HEK293 (cell line): ENCODE results near the gene RETREG2.

Source experiments
- CTCF ChIA-PET: fragments of 350-600 bp; formaldehyde crosslinking; extraction: SDS; loops from one replicate; lab custom pipeline; 2021; ENCODE audit warnings: antibody characterized with exemption; lab: Yijun Ruan, JAX
- POLR2A ChIA-PET: fragments of 300-600 bp; formaldehyde crosslinking; extraction: SDS; loops from one replicate; lab custom pipeline; 2020; ENCODE audit warnings: antibody characterized with exemption, inconsistent platforms; lab: Yijun Ruan, JAX
- H3K27ac ChIP-seq: fragments of 200-500 bp; sonication (Bioruptor generic); 2 replicates; pipeline ENCODE4 v1.5.1; 2014; ENCODE audit warnings: low read depth, low read length, control low read depth, inconsistent platforms; ENCODE audit errors: extremely low read depth
- H3K36me3 ChIP-seq, 2 experiments: fragments of 200-500 bp in 1 of 2; sonication (Bioruptor generic) in 1 of 2; 1 replicate in 1 of 2; 2 replicates in 1 of 2; pipeline ENCODE4 v1.5.1; 2014 to 2017; ENCODE audit warnings: inconsistent platforms in 2 of 2, low read length in 2 of 2; ENCODE audit not compliant: control insufficient read depth in 2 of 2, insufficient read depth in 1 of 2
- H3K4me1 ChIP-seq: fragments of 200-500 bp; sonication (Bioruptor generic); 2 replicates; pipeline ENCODE4 v1.5.1; 2014; ENCODE audit warnings: mild to moderate bottlenecking, low read length, inconsistent platforms; ENCODE audit not compliant: control insufficient read depth, insufficient read depth
- H3K4me3 ChIP-seq: 2 replicates; pipeline ENCODE4 v1.5.1; 2011; ENCODE audit warnings: low read depth, mild to moderate bottlenecking, control low read depth, low read length, moderate library complexity
- H3K9me3 ChIP-seq: fragments of 200-500 bp; sonication (Bioruptor generic); 2 replicates; pipeline ENCODE4 v1.5.1; 2014; ENCODE audit warnings: low read depth, low read length, inconsistent platforms; ENCODE audit not compliant: control insufficient read depth, insufficient read depth
- FEZF1 ChIP-seq: fragments of 450-650 bp; formaldehyde crosslinking; IDR thresholded peaks from 2 replicates; pipeline ENCODE4 v1.5.1; 2016; ENCODE audit warnings: missing biosample characterization, missing genetic modification characterization
- GFI1B ChIP-seq: fragments of 450-650 bp; formaldehyde crosslinking; IDR thresholded peaks from 2 replicates; pipeline ENCODE4 v1.5.1; 2016; ENCODE audit warnings: missing biosample characterization, missing genetic modification characterization
- GLIS1 ChIP-seq: fragments of 450-650 bp; formaldehyde crosslinking; IDR thresholded peaks from 2 replicates; pipeline ENCODE4 v1.5.1; 2016; ENCODE audit warnings: missing biosample characterization, missing genetic modification characterization
- IKZF3 ChIP-seq: fragments of 450-650 bp; IDR thresholded peaks from 2 replicates; pipeline ENCODE4 v1.5.0; 2018; ENCODE audit warnings: missing biosample characterization, mild to moderate bottlenecking, missing genetic modification characterization, moderate library complexity
- TCF7L2 ChIP-seq: IDR thresholded peaks from 2 replicates; pipeline ENCODE4 v1.6.1; 2011; ENCODE audit warnings: low read depth, mild to moderate bottlenecking, inconsistent platforms, low read length, moderate library complexity, borderline replicate concordance
- TRIM28 ChIP-seq: IDR thresholded peaks from 2 replicates; pipeline ENCODE4 v1.6.1; 2011; ENCODE audit warnings: low read length, control low read depth, borderline replicate concordance
- ZBTB49 ChIP-seq: fragments of 450-650 bp; formaldehyde crosslinking; IDR thresholded peaks from 2 replicates; pipeline ENCODE4 v1.5.1; 2016; ENCODE audit warnings: missing biosample characterization, missing genetic modification characterization, low read depth
- ZEB2 ChIP-seq: fragments of 450-650 bp; formaldehyde crosslinking; IDR thresholded peaks from 2 replicates; pipeline ENCODE4 v1.5.1; 2016; ENCODE audit warnings: missing biosample characterization, missing genetic modification characterization
- ZNF133 ChIP-seq: fragments of 450-650 bp; formaldehyde crosslinking; IDR thresholded peaks from 2 replicates; pipeline ENCODE4 v1.5.1; 2016; ENCODE audit warnings: missing biosample characterization, missing genetic modification characterization
- ZNF146 ChIP-seq: fragments of 450-650 bp; formaldehyde crosslinking; IDR thresholded peaks from 2 replicates; pipeline ENCODE4 v1.5.1; 2016; ENCODE audit warnings: missing biosample characterization, missing genetic modification characterization
- ZNF221 ChIP-seq: fragments of 450-650 bp; formaldehyde crosslinking; IDR thresholded peaks from 2 replicates; pipeline ENCODE4 v1.5.1; 2017; ENCODE audit warnings: missing biosample characterization, missing genetic modification characterization, borderline replicate concordance
- ZNF354C ChIP-seq: fragments of 450-650 bp; formaldehyde crosslinking; IDR thresholded peaks from 2 replicates; pipeline ENCODE4 v1.5.1; 2016; ENCODE audit warnings: missing biosample characterization, missing genetic modification characterization, low read depth, borderline replicate concordance
- ZNF391 ChIP-seq: fragments of 450-650 bp; formaldehyde crosslinking; IDR thresholded peaks from 2 replicates; pipeline ENCODE4 v1.5.1; 2016; ENCODE audit warnings: low read depth, missing biosample characterization, missing genetic modification characterization, borderline replicate concordance
- ZNF404 ChIP-seq: fragments of 450-650 bp; formaldehyde crosslinking; IDR thresholded peaks from 2 replicates; pipeline ENCODE4 v1.5.1; 2017; ENCODE audit warnings: missing biosample characterization, missing genetic modification characterization
- ZNF488 ChIP-seq: fragments of 450-650 bp; formaldehyde crosslinking; IDR thresholded peaks from 2 replicates; pipeline ENCODE4 v1.5.1; 2016; ENCODE audit warnings: missing biosample characterization, missing genetic modification characterization
- ZNF518A ChIP-seq: fragments of 450-650 bp; formaldehyde crosslinking; conservative IDR thresholded peaks from 2 replicates; pipeline ENCODE4 v1.5.1; 2016; ENCODE audit warnings: low read depth, missing biosample characterization, missing genetic modification characterization
- ZNF555 ChIP-seq: fragments of 450-650 bp; formaldehyde crosslinking; conservative IDR thresholded peaks from 2 replicates; pipeline ENCODE4 v1.5.1; 2017; ENCODE audit warnings: missing biosample characterization, mild to moderate bottlenecking, missing genetic modification characterization, inconsistent platforms
- ZNF558 ChIP-seq: fragments of 450-650 bp; formaldehyde crosslinking; IDR thresholded peaks from 2 replicates; pipeline ENCODE4 v1.5.1; 2016; ENCODE audit warnings: missing biosample characterization, missing genetic modification characterization
- ZNF624 ChIP-seq: fragments of 450-650 bp; formaldehyde crosslinking; IDR thresholded peaks from 2 replicates; pipeline ENCODE4 v1.5.1; 2017; ENCODE audit warnings: missing biosample characterization, missing genetic modification characterization
- ZNF670 ChIP-seq: fragments of 450-650 bp; formaldehyde crosslinking; IDR thresholded peaks from 2 replicates; pipeline ENCODE4 v1.5.1; 2016; ENCODE audit warnings: missing biosample characterization, missing genetic modification characterization, low read depth
- ZNF830 ChIP-seq: fragments of 450-650 bp; IDR thresholded peaks from 2 replicates; pipeline ENCODE4 v1.5.0; 2018; ENCODE audit warnings: missing biosample characterization, missing genetic modification characterization, low read depth, mild to moderate bottlenecking, moderate library complexity
- ZSCAN18 ChIP-seq: fragments of 450-650 bp; formaldehyde crosslinking; IDR thresholded peaks from 2 replicates; pipeline ENCODE4 v1.5.1; 2016; ENCODE audit warnings: missing biosample characterization, missing genetic modification characterization

RETREG2 gene

GRCh38 chr2:219197388-219197787 is 19.3 kb downstream of the RETREG2 start:
- Histone ChIP-seq H3K4me3 (no peak overlapping the region), H3K27ac (no peak overlapping the region), H3K4me1 (no peaks in the 10 kb centered on the region; the same call in 1 of the 2 replicates), H3K36me3 (no peaks in the 10 kb centered on the region), H3K9me3 (no peaks in the 10 kb centered on the region)
- no peak for TF ChIP-seq ZSCAN18 (tag by site-specific recombination)
- no peak for TF ChIP-seq ZNF518A
- ChIA-PET POLR2A (interaction anchor here (2.4 kb wide), 1 partner anchor 9 kb away, joined by 9 read pairs; the partner anchor contains the start of gene ZFAND2B), CTCF (interaction anchor here (0.9 kb wide), 1 partner anchor 26 kb away, joined by 5 read pairs; no protein-coding TSS in a partner anchor)

GRCh38 chr2:219198974-219199373 is 20.9 kb downstream of the RETREG2 start:
- Histone ChIP-seq H3K27ac (no peak overlapping the region), H3K4me3 (no peak overlapping the region), H3K36me3 (no peaks in the 10 kb centered on the region), H3K9me3 (no peaks in the 10 kb centered on the region), H3K4me1 (no peaks in the 10 kb centered on the region; the same call in 1 of the 2 replicates)
- POLR2A ChIA-PET = no interaction called here
- CTCF ChIA-PET = interaction anchor here (0.6 kb wide), 1 partner anchor 669 kb away, joined by 3 read pairs; no protein-coding TSS in a partner anchor
- TF ChIP-seq ZNF221 (tag by site-specific recombination) = no peak
- TF ChIP-seq ZNF558 (tag by site-specific recombination) = no peak
- no peak for TF ChIP-seq ZNF555
- no peak for TF ChIP-seq GLIS1 (tag by site-specific recombination)
- no peak for TF ChIP-seq ZNF404 (tag by site-specific recombination)
- no peak for TF ChIP-seq ZNF146 (tag by site-specific recombination)
- no peak for TF ChIP-seq ZNF488 (tag by site-specific recombination)
- no peak for TF ChIP-seq ZNF670 (tag by site-specific recombination)
- TF ChIP-seq GFI1B = no peak
- TF ChIP-seq TCF7L2 = no peak
- TF ChIP-seq ZNF830 (tag by site-specific recombination) = no peak
- no peak for TF ChIP-seq ZNF624 (tag by site-specific recombination)
- no peak for TF ChIP-seq FEZF1 (tag by site-specific recombination)
- TF ChIP-seq TRIM28 = no peak
- TF ChIP-seq ZNF391 (tag by site-specific recombination) = no peak
- no peak for TF ChIP-seq ZEB2 (tag by site-specific recombination)
- TF ChIP-seq ZBTB49 (tag by site-specific recombination) = no peak
- TF ChIP-seq ZNF133 = no peak
- no peak for TF ChIP-seq IKZF3 (tag by site-specific recombination)
- TF ChIP-seq ZNF354C = no peak
